ENCODE results near the gene MYLK3. TPM values are rescaled to one million over a fixed set of nuclear protein-coding genes. Genes with fewer than 3 reads are reported as not detected.

The MYLK3 gene
- total and polyA plus RNA-seq, 4 donors, result 0.20 to 0.78 (median 0.58) TPM

- H3K36me3 ChIP-seq (ENCODE audit: control insufficient read depth in 1 of 2, insufficient read depth in 2 of 2, low read length in 1 of 2), result no peaks in the 10 kb centered on the region
- no peak overlapping the region for H3K27ac ChIP-seq (ENCODE audit: low read depth in 1 of 2, low read length in 2 of 2)
- no peak for DNase-seq
- ATAC-seq (ENCODE audit: low FRiP score), result no peak
- intact Hi-C loops (cut with DNase I), result no loop called here
- no peaks in the 10 kb centered on the region for H3K27me3 ChIP-seq (ENCODE audit: control insufficient read depth in 1 of 2, insufficient read depth in 2 of 2, low read length in 1 of 2)
- 81 to 84% methylated on average over 4 of the region's 4 CpGs for WGBS, 2 donors
- H3K4me3 ChIP-seq (ENCODE audit: low read length in 2 of 2), result no peak overlapping the region
- H3K9me3 ChIP-seq (ENCODE audit: control insufficient read depth, low read length), result no peaks in the 10 kb centered on the region
- no peaks in the 10 kb centered on the region for H3K4me1 ChIP-seq (ENCODE audit: control insufficient read depth in 1 of 2, insufficient read depth in 2 of 2, low read length in 2 of 2)
These were observed 15.6 kb downstream of the MYLK3 start for GRCh38 chr16:46732561-46732960.

- WGBS, 2 donors, result 68 to 72% methylated on average over 23 of the region's 23 CpGs
- DNase-seq, result no peak
These were observed 16.2 kb downstream of the MYLK3 start for GRCh38 chr16:46731691-46732555.

GRCh38 chr16:46730801-46731690 lies 17.1 kb downstream of the MYLK3 start:
- Histone ChIP-seq H3K36me3 (ENCODE audit: control insufficient read depth in 1 of 2, insufficient read depth in 2 of 2, low read length in 1 of 2) (no peaks in the 10 kb centered on the region), H3K27me3 (ENCODE audit: control insufficient read depth in 1 of 2, insufficient read depth in 2 of 2, low read length in 1 of 2) (no peaks in the 10 kb centered on the region), H3K4me1 (ENCODE audit: control insufficient read depth in 1 of 2, insufficient read depth in 2 of 2, low read length in 2 of 2) (no peaks in the 10 kb centered on the region), H3K27ac (ENCODE audit: low read depth in 1 of 2, low read length in 2 of 2) (no peak overlapping the region), H3K9me3 (ENCODE audit: control insufficient read depth, low read length) (no peaks in the 10 kb centered on the region), H3K4me3 (ENCODE audit: low read length in 2 of 2) (no peak overlapping the region)
- DNase-seq (no peak), ATAC-seq (ENCODE audit: low FRiP score) (no peak)
- WGBS, 2 donors, result 62 to 66% methylated on average over 17 of the region's 17 CpGs
- intact Hi-C loops (cut with DNase I), result no loop called here

More at GRCh38 chr16:46731691-46732555, 16.2 kb downstream of the MYLK3 start:
- Histone ChIP-seq H3K27ac (ENCODE audit: low read depth in 1 of 2, low read length in 2 of 2) (no peak overlapping the region), H3K27me3 (ENCODE audit: control insufficient read depth in 1 of 2, insufficient read depth in 2 of 2, low read length in 1 of 2) (no peaks in the 10 kb centered on the region), H3K36me3 (ENCODE audit: control insufficient read depth in 1 of 2, insufficient read depth in 2 of 2, low read length in 1 of 2) (no peaks in the 10 kb centered on the region), H3K9me3 (ENCODE audit: control insufficient read depth, low read length) (no peaks in the 10 kb centered on the region), H3K4me3 (ENCODE audit: low read length in 2 of 2) (no peak overlapping the region), H3K4me1 (ENCODE audit: control insufficient read depth in 1 of 2, insufficient read depth in 2 of 2, low read length in 2 of 2) (no peaks in the 10 kb centered on the region)
- peak; percentile 28 for ATAC-seq (ENCODE audit: low FRiP score)
- intact Hi-C loops (cut with DNase I), result no loop called here

DNA sequence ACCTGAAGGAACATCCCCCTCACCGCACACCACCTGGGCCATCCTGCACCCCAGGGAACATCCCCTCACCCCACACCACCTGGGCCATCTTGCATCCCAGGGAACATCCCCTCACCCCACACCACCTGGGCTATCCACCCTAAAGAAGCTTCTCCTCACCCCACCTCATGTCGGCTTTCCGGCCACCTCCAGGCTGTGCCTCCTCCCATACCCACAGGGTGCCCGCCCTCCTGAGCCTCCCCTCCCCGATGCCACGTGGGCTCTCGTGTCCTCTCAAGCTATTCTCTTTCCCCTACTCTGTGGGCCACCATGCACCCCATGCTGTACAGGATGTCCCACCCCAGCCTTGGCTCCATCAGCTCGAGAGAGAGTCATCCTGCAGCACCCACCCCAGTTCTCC lies 18.0 kb downstream of the MYLK3 start:
- Histone ChIP-seq H3K27me3 (ENCODE audit: control insufficient read depth in 1 of 2, insufficient read depth in 2 of 2, low read length in 1 of 2) (no peaks in the 10 kb centered on the region), H3K9me3 (ENCODE audit: control insufficient read depth, low read length) (no peaks in the 10 kb centered on the region), H3K4me3 (ENCODE audit: low read length in 2 of 2) (no peak overlapping the region), H3K4me1 (ENCODE audit: control insufficient read depth in 1 of 2, insufficient read depth in 2 of 2, low read length in 2 of 2) (no peaks in the 10 kb centered on the region), H3K36me3 (ENCODE audit: control insufficient read depth in 1 of 2, insufficient read depth in 2 of 2, low read length in 1 of 2) (no peaks in the 10 kb centered on the region), H3K27ac (ENCODE audit: low read depth in 1 of 2, low read length in 2 of 2) (no peak overlapping the region)
- DNase-seq, result no peak
- ATAC-seq (ENCODE audit: low FRiP score), result no peak
- intact Hi-C loops (cut with DNase I), result no loop called here
- 94% methylated on average over 8 of the region's 8 CpGs for WGBS, 2 donors

GRCh38 chr16:46729326-46729995 lies 18.7 kb downstream of the MYLK3 start:
- Histone ChIP-seq H3K9me3 (ENCODE audit: control insufficient read depth, low read length) (no peaks in the 10 kb centered on the region), H3K36me3 (ENCODE audit: control insufficient read depth in 1 of 2, insufficient read depth in 2 of 2, low read length in 1 of 2) (no peaks in the 10 kb centered on the region), H3K27me3 (ENCODE audit: control insufficient read depth in 1 of 2, insufficient read depth in 2 of 2, low read length in 1 of 2) (no peaks in the 10 kb centered on the region), H3K4me3 (ENCODE audit: low read length in 2 of 2) (no peak overlapping the region), H3K4me1 (ENCODE audit: control insufficient read depth in 1 of 2, insufficient read depth in 2 of 2, low read length in 2 of 2) (no peaks in the 10 kb centered on the region), H3K27ac (ENCODE audit: low read depth in 1 of 2, low read length in 2 of 2) (no peak overlapping the region)
- intact Hi-C loops (cut with DNase I), result no loop called here
- DNase-seq (no peak), ATAC-seq (ENCODE audit: low FRiP score) (no peak)
- WGBS, 2 donors, result 85 to 86% methylated on average over 7 of the region's 7 CpGs

DNA sequence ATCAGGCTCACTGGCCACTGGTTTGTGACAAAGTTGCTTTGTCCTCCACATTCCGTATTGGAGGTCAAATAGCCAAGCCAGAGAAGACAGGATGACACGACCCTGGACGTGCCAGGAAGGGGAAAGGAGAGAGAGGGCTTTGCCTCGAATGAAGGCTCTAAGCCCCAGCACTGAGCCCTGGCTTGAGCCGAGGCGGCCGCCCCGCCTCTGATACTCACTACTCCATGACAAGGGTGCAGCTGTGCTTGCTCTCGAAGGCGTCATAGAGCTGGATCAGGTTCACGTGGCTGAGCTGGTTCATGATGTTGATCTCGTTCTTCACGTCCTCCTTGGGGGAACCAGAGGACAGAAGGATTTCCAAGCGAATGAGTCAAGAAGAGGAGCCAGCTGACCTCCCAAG lies 19.3 kb downstream of the MYLK3 start:
- H3K9me3 ChIP-seq (ENCODE audit: control insufficient read depth, low read length), result no peaks in the 10 kb centered on the region
- no peaks in the 10 kb centered on the region for H3K4me1 ChIP-seq (ENCODE audit: control insufficient read depth in 1 of 2, insufficient read depth in 2 of 2, low read length in 2 of 2)
- no peak for DNase-seq
- H3K36me3 ChIP-seq (ENCODE audit: control insufficient read depth in 1 of 2, insufficient read depth in 2 of 2, low read length in 1 of 2), result no peaks in the 10 kb centered on the region
- H3K4me3 ChIP-seq (ENCODE audit: low read length in 2 of 2), result no peak overlapping the region
- ATAC-seq (ENCODE audit: low FRiP score), result no peak
- WGBS, 2 donors, result 92% methylated on average over 14 of the region's 14 CpGs
- no peak overlapping the region for H3K27ac ChIP-seq (ENCODE audit: low read depth in 1 of 2, low read length in 2 of 2)
- intact Hi-C loops (cut with DNase I), result no loop called here
- H3K27me3 ChIP-seq (ENCODE audit: control insufficient read depth in 1 of 2, insufficient read depth in 2 of 2, low read length in 1 of 2), result no peaks in the 10 kb centered on the region

GRCh38 chr16:46727630-46728029 lies 20.5 kb downstream of the MYLK3 start:
- Histone ChIP-seq H3K36me3 (ENCODE audit: control insufficient read depth in 1 of 2, insufficient read depth in 2 of 2, low read length in 1 of 2) (no peaks in the 10 kb centered on the region), H3K27me3 (ENCODE audit: control insufficient read depth in 1 of 2, insufficient read depth in 2 of 2, low read length in 1 of 2) (no peaks in the 10 kb centered on the region), H3K4me3 (ENCODE audit: low read length in 2 of 2) (no peak overlapping the region), H3K9me3 (ENCODE audit: control insufficient read depth, low read length) (no peaks in the 10 kb centered on the region), H3K27ac (ENCODE audit: low read depth in 1 of 2, low read length in 2 of 2) (no peak overlapping the region), H3K4me1 (ENCODE audit: control insufficient read depth in 1 of 2, insufficient read depth in 2 of 2, low read length in 2 of 2) (no peaks in the 10 kb centered on the region)
- DNase-seq, result no peak
- intact Hi-C loops (cut with DNase I), result no loop called here
- no peak for ATAC-seq (ENCODE audit: low FRiP score)
- WGBS, 2 donors, result 90 to 94% methylated on average over 9 of the region's 9 CpGs

DNA sequence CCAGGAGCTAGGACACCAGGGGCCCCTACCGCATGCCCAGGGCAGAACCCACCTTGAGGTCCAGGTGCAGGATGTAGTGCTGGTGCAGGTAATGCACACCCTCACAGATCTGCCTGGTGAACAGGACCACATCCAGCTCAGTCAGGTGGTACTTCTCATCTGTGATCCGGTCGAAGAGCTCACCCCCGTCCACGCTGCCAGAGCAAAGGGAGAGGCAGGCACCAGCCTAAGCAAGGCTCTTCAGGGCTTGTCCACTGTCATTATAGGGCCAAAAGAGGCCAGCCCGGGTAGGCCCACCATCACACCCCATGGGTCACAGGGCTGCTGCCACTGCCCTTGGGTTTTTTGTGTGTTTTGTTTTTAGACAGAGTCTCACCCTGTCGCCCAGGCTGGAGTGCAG lies 21.0 kb downstream of the MYLK3 start:
- H3K36me3 ChIP-seq (ENCODE audit: control insufficient read depth in 1 of 2, insufficient read depth in 2 of 2, low read length in 1 of 2), result no peaks in the 10 kb centered on the region
- H3K27me3 ChIP-seq (ENCODE audit: control insufficient read depth in 1 of 2, insufficient read depth in 2 of 2, low read length in 1 of 2), result no peaks in the 10 kb centered on the region
- 92 to 93% methylated on average over 7 of the region's 7 CpGs for WGBS, 2 donors
- ATAC-seq (ENCODE audit: low FRiP score) (no peak), DNase-seq (no peak)
- intact Hi-C loops (cut with DNase I), result no loop called here
- H3K27ac ChIP-seq (ENCODE audit: low read depth in 1 of 2, low read length in 2 of 2), result no peak overlapping the region
- H3K4me3 ChIP-seq (ENCODE audit: low read length in 2 of 2), result no peak overlapping the region
- H3K4me1 ChIP-seq (ENCODE audit: control insufficient read depth in 1 of 2, insufficient read depth in 2 of 2, low read length in 2 of 2), result no peaks in the 10 kb centered on the region
- no peaks in the 10 kb centered on the region for H3K9me3 ChIP-seq (ENCODE audit: control insufficient read depth, low read length)

All from aorta (tissue), 5 donors.